Esophagus muscularis mucosa (tissue), 4 donors: ENCODE results near the gene ABCC6. TPM values are rescaled to one million over a fixed set of nuclear protein-coding genes. Genes with fewer than 3 reads are reported as not detected.

Experiments
- DNase-seq: peaks from one replicate; pipeline ENCODE4 v3.0.0-alpha.2; 2017; ENCODE audit errors: extremely low spot score
- H3K27ac ChIP-seq, 4 donors: fragments of 200-600 bp; sonication (generic); replicated peaks in 1 of 4; 1 replicate in 3 of 4; 2 replicates in 1 of 4; pipeline ENCODE4 v1.5.1; 2016 to 2019; ENCODE audit warnings: mild to moderate bottlenecking in 1 of 4
- H3K27me3 ChIP-seq, 4 donors: fragments of 200-600 bp; sonication (generic); one replicate each; pipeline versions ENCODE4 v1.5.1 to v1.6.0; 2016 to 2019
- H3K36me3 ChIP-seq, 4 donors: fragments of 200-600 bp; sonication (generic); one replicate each; pipeline ENCODE4 v1.5.1; 2016 to 2019
- H3K4me1 ChIP-seq, 4 donors: fragments of 200-600 bp; sonication (generic); one replicate each; pipeline ENCODE4 v1.5.1; 2016 to 2019
- H3K4me3 ChIP-seq, 4 donors: fragments of 200-600 bp; sonication (generic); 1 replicate in 2 of 4; 2 replicates in 2 of 4; pipeline ENCODE4 v1.5.1; 2016 to 2019; ENCODE audit warnings: mild to moderate bottlenecking in 4 of 4, moderate library complexity in 1 of 4
- H3K9me3 ChIP-seq, 4 donors: fragments of 200-600 bp; sonication (generic); 1 replicate in 3 of 4; 2 replicates in 1 of 4; pipeline ENCODE4 v1.5.1; 2016 to 2019
- EP300 ChIP-seq: sonication (generic); formaldehyde crosslinking; IDR thresholded peaks from one replicate; pipeline ENCODE4 v1.6.1; 2017; ENCODE audit warnings: antibody characterized with exemption
- POLR2A ChIP-seq: fragments of 450-650 bp; IDR thresholded peaks from one replicate; pipeline ENCODE4 v1.6.1; 2017; ENCODE audit warnings: antibody characterized with exemption, moderate library complexity, mild to moderate bottlenecking, low read depth
- POLR2AphosphoS5 ChIP-seq, 2 donors: sonication (generic); formaldehyde crosslinking; IDR thresholded peaks; one replicate each; pipeline ENCODE4 v1.6.1; 2017; ENCODE audit warnings: antibody characterized with exemption in 2 of 2
- WGBS: methylation state at CpG from one replicate; pipeline ENCODE4 v1.1.5; 2018; 5-methylcytosine and 5-hydroxymethylcytosine counted together
- intact Hi-C: fragments of 100-400 bp; cut with DNase I; formaldehyde crosslinking; loops from one replicate; pipeline ENCODE4 v1.15.1; 2023
- total RNA-seq, 4 donors: library from RNA; depleted of rRNA; stranded (reverse); fragments of >200 nt; gene quantifications; one replicate each; pipeline versions ENCODE4 v1.1.0 to v1.2.1, GENCODE V29; 2016
- TF ChIP-seq, protein P1 (sequence below), 3 experiments: fragments of 200-600 bp in 2 of 3; fragments of 450-650 bp in 1 of 3; sonication (generic) in 2 of 3; IDR thresholded peaks; one replicate each; pipeline ENCODE4 v1.5.1; 2017 to 2019; ENCODE audit warnings: antibody characterized with exemption in 3 of 3, mild to moderate bottlenecking in 2 of 3, moderate library complexity in 1 of 3

Gene ABCC6
- total RNA-seq, 4 donors from 2014 or later = 0.17 to 0.83 (median 0.36) TPM

DNA sequence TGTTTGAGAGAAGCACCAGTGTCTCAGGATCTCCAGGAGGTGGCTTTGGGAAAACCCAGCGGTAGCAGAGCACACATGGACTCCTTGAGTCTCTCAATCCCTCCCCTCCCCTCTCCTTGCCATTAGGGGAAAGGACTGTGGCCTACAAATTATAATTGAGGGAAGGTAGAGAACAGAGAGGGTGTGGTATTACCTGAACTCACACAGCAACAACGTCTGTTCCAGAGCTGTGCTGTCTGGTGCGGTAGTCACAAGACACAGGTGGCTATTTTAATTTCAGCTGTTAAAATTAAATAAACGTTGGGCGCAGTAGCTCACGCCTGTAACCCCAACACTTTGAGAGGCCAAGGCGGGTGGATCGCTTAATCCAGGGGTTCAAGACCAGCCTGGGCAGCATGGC lies 110.2 kb downstream of the ABCC6 start:
- TF ChIP-seq, protein P1, sequence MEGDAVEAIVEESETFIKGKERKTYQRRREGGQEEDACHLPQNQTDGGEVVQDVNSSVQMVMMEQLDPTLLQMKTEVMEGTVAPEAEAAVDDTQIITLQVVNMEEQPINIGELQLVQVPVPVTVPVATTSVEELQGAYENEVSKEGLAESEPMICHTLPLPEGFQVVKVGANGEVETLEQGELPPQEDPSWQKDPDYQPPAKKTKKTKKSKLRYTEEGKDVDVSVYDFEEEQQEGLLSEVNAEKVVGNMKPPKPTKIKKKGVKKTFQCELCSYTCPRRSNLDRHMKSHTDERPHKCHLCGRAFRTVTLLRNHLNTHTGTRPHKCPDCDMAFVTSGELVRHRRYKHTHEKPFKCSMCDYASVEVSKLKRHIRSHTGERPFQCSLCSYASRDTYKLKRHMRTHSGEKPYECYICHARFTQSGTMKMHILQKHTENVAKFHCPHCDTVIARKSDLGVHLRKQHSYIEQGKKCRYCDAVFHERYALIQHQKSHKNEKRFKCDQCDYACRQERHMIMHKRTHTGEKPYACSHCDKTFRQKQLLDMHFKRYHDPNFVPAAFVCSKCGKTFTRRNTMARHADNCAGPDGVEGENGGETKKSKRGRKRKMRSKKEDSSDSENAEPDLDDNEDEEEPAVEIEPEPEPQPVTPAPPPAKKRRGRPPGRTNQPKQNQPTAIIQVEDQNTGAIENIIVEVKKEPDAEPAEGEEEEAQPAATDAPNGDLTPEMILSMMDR (IDR thresholded peaks at IDR 0.05) = no peak
- TF ChIP-seq POLR2AphosphoS5 (IDR thresholded peaks at IDR 0.05) (no peak), POLR2A (no peak), EP300 (no peak)
- H3K27ac ChIP-seq = peak overlapping the region in 1 of 4 donors; percentile 6
- H3K9me3 ChIP-seq = no peaks in the 10 kb centered on the region
- no peak for DNase-seq
- no peaks in the 10 kb centered on the region for H3K27me3 ChIP-seq
- no peak overlapping the region for H3K4me3 ChIP-seq
- WGBS = 90% methylated on average over 8 of the region's 8 CpGs
- intact Hi-C loops = no loop called here
- H3K4me1 ChIP-seq = peaks cover 0 to 26% (median 21%) of the 10 kb centered on the region in 4 donors
- H3K36me3 ChIP-seq = peaks cover 65 to 97% (median 88%) of the 10 kb centered on the region in 4 donors

DNA sequence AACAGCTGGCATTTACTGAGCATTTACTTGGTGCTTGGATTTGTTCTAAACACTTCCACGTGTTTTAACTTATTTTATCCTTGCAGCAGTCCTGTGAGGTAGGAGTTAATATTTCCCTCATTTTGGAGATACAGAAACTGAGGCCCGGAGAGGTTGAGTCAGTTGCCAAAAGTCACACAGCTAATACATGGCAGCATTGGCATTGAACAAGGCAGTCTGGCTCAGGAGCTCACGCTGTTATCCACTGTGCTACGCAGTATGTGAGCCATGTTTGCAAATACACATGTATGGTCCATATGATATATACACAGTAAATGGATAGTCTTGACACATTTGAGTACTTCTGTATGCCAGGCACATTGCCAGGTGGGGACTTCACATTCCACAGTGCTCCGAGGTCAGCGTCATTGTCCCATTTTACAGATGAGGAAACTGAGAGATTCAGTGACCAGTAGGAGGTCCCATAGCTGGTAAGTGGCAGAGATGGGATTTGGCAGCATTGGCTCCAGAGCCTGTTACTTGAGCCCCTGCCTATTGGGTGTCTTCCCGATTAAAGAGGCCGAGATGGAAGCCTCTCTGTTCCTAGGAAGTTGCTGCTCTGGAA lies 110.7 kb downstream of the ABCC6 start:
- Histone ChIP-seq H3K4me3 (no peak overlapping the region), H3K36me3 (peaks cover 62 to 91% (median 83%) of the 10 kb centered on the region in 4 donors), H3K9me3 (no peaks in the 10 kb centered on the region), H3K4me1 (peaks cover 0 to 27% (median 24%) of the 10 kb centered on the region in 4 donors), H3K27ac (peak overlapping the region in 2 of 4 donors; percentile 3 to 6), H3K27me3 (no peaks in the 10 kb centered on the region)
- no peak for TF ChIP-seq EP300
- TF ChIP-seq POLR2AphosphoS5 (IDR thresholded peaks at IDR 0.05) = no peak
- no peak for TF ChIP-seq POLR2A
- TF ChIP-seq, protein P1 (IDR thresholded peaks at IDR 0.05) = no peak
- DNase-seq = no peak
- intact Hi-C loops = no loop called here
- WGBS = 76% methylated on average over 8 of the region's 8 CpGs

DNA sequence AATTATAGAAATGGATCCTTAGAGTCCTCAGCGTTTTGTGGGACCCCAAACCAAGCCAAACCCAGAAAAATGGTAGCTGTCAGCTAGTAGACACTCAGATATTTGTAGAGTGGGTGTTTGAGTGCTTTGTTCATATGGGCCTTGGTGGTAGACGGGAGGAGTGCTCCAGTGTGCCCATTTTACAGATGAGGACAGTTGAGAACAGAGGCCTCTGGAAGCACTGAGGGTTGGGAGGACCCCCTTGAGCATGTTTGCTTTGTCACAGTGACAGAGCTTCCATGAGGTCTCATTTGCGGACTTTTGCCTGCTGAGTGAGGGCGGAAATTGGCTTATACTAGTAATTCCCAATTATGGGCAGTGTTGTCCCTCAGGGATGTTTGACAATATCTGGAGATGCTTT lies 111.7 kb downstream of the ABCC6 start:
- intact Hi-C loops = no loop called here
- Histone ChIP-seq H3K27me3 (no peaks in the 10 kb centered on the region), H3K9me3 (no peaks in the 10 kb centered on the region), H3K27ac (peak overlapping the region in 3 of 4 donors; percentile 22 to 45 (median 34)), H3K4me1 (peaks cover 0 to 36% (median 31%) of the 10 kb centered on the region in 4 donors), H3K36me3 (peaks cover 53 to 89% (median 79%) of the 10 kb centered on the region in 4 donors), H3K4me3 (no peak overlapping the region)
- WGBS = 93% methylated on average over 4 of the region's 4 CpGs
- DNase-seq = no peak
- TF ChIP-seq POLR2AphosphoS5 (IDR thresholded peaks at IDR 0.05) (no peak), POLR2A (no peak), EP300 (no peak)
- TF ChIP-seq, protein P1 (IDR thresholded peaks at IDR 0.05) = no peak

DNA sequence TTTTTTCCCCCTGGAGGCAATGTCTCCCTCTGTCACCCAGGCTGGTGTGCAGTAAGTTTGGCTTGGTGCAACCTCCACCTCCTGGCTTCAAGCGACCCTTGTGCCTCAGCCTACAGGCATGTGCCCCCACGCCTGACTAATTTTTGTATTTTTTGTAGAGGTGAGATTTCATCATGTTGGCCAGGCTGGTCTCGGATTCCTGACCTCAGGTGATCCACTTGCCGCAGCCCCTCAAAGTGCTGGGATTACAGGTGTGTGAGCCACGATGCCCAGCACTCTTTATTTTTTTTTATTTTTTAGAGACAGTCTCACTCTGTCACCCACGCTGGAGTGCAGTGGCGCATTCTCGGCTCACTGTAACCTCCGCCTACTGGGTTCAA lies 113.2 kb downstream of the ABCC6 start:
- Histone ChIP-seq H3K27me3 (no peaks in the 10 kb centered on the region), H3K4me3 (no peak overlapping the region), H3K9me3 (no peaks in the 10 kb centered on the region), H3K27ac (peak overlapping the region; percentile 66 to 79 (median 73)), H3K4me1 (peaks cover 0 to 38% (median 34%) of the 10 kb centered on the region in 4 donors), H3K36me3 (peaks cover 39 to 88% (median 70%) of the 10 kb centered on the region in 4 donors)
- intact Hi-C loops = no loop called here
- no peak for DNase-seq
- TF ChIP-seq POLR2AphosphoS5 (IDR thresholded peaks at IDR 0.05) = no peak
- TF ChIP-seq, protein P1 (IDR thresholded peaks at IDR 0.05) = no peak
- no peak for TF ChIP-seq EP300
- TF ChIP-seq POLR2A = no peak
- 96% methylated on average over 9 of the region's 9 CpGs for WGBS
